Stimulated activated CD8-positive, alpha-beta memory T cell treated with anti-CD3 and anti-CD28 coated beads, Interleukin-2, amount 100 ng/mL, for 48 hours (primary cell): ENCODE data around the gene RBM43.

Experiments
- DNase-seq, 2 donors: peaks; one replicate each; pipeline ENCODE4 v3.0.0-alpha.2; 2020; ENCODE audit warnings: low read depth in 2 of 2

RBM43 gene

GRCh38 chr2:151217343-151217742 lies 44.3 kb downstream of the RBM43 start:
- no peak for DNase-seq

GRCh38 chr2:151207100-151207499 lies 54.6 kb downstream of the RBM43 start:
- DNase-seq: no peak

- DNase-seq: no peak
These were observed 55.2 kb downstream of the RBM43 start for GRCh38 chr2:151206446-151206968.

- DNase-seq: no peak
These were observed 56.1 kb downstream of the RBM43 start for GRCh38 chr2:151205571-151205970.

GRCh38 chr2:151204756-151205155 lies 56.9 kb downstream of the RBM43 start:
- DNase-seq: no peak

GRCh38 chr2:151200844-151201243 lies 60.8 kb downstream of the RBM43 start:
- no peak for DNase-seq

- DNase-seq: no peak
These were observed 61.4 kb downstream of the RBM43 start for GRCh38 chr2:151200277-151200676.

- DNase-seq: no peak
These were observed 63.0 kb downstream of the RBM43 start for GRCh38 chr2:151198645-151199044.
